HG03039 (cell line): ENCODE data around the gene KIRREL2.

Experiments
- ATAC-seq: cut with Tn5 transposase; IDR thresholded peaks from one replicate; pipeline ENCODE4 v1.9.1; 2021; ENCODE audit warnings: mild to moderate bottlenecking, moderate library complexity; ENCODE audit not compliant: unreplicated experiment

Gene KIRREL2

DNA sequence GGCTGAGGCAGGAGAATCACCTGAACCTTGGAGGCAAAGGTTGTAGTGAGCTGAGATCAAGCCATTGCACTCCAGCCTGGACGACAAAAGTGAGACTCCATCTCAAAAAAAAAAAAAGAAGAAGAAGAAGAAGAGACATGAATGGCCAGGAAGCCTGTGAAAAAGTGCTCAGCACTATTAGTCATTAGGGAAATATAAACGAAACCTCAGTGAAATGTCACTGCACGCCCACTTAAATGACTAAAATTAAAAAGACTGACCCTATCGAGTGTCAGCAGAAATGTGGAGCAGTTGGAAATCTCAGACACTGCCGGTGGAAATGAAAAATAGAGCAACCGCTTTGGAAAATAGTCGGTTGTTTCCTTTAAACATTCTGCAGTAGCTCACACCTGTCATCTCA lies 56.9 kb downstream of the KIRREL2 start:
- ATAC-seq = no peak

DNA sequence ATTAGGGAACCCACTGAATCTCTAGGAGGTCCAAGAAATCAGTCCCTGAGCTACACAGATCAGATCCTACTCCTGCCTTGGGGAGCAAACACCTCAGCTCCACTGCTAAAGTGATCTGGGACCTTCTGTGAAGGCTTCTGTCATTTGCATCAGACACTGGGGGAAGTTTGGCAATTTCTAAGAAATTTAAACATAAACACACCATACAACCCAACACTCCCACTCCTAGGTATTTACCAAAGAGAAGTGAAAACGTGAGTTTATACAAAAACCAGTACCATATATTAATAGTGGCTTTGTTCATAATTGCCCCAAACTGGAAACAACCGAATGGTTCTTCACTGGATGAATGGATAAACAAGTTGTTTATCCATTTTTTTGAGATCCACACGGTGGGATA lies 58.7 kb downstream of the KIRREL2 start:
- ATAC-seq = no peak
